HUDEP-2 (cell line): Measurements from ENCODE around the gene SPAAR.
"Not testable (repeated sequence)": the region's sequence is repeated elsewhere in the genome, so short reads cannot be mapped to it uniquely, and the experiment has no call there.

Source experiments
- DNase-seq, 76 experiments: peaks; one replicate each; lab custom pipeline; 2025; ENCODE audit not compliant: unreplicated experiment in 76 of 76; lab: John Stamatoyannopoulos, UW

Gene SPAAR

GRCh38 chr9:35903049-35903448 is 6.2 kb upstream of the SPAAR start:
- peak in 26 of 76 experiments; percentile 3 to 39 (median 12) for DNase-seq

- no peak for DNase-seq
Observed at GRCh38 chr9:35904338-35904737, 5.0 kb upstream of the SPAAR start.

DNA sequence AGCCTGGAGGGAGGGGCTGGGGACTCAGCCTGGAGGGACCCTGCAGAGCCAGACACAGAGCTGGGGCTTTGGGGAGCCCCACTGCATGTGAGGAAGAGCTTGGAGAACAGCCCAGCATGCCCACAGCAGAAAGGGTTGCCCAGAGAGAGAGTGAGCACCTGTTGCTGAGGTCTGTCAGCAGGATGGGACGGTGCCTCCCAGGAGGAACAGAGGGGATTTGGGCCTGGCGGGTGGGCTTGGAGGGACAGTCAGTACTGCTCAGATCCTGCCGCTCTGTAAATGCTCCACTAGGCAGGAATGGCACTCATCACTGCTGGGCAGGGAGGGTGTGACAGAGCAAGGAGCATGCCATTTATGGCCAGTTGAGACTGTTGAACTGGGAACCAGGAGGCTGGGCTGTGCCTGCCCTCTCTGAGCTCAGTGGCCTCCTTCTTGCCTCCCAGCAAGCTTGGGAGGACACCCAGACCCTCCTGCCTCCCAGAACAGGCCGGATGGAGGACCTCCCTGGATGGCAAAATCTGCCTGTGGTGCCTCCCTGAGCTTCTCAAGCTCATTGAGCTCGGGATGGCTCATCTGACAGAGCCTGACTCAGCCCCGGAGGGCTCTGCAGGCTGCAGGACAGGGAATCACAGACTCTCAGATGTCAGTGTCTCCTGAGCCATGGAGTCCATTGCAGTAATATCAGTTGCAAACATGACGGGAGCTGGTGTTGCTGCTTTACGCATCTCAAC is 4.1 kb upstream of the SPAAR start:
- DNase-seq = no peak

- peak in 28 of 76 experiments; percentile 8 to 72 (median 28) for DNase-seq
Observed at GRCh38 chr9:35905912-35906679, 3.2 kb upstream of the SPAAR start, which contains the start of gene HRCT1. Gene HRCT1, plus strand, starts transcription at chr9:35906202. Its CDS starts 86 bp downstream, at chr9:35906288.

- no peak for DNase-seq
Observed at GRCh38 chr9:35906923-35907699, 2.2 kb upstream of the SPAAR start.

- DNase-seq = no peak
Observed at GRCh38 chr9:35907711-35908503, 1.4 kb upstream of the SPAAR start.

DNA sequence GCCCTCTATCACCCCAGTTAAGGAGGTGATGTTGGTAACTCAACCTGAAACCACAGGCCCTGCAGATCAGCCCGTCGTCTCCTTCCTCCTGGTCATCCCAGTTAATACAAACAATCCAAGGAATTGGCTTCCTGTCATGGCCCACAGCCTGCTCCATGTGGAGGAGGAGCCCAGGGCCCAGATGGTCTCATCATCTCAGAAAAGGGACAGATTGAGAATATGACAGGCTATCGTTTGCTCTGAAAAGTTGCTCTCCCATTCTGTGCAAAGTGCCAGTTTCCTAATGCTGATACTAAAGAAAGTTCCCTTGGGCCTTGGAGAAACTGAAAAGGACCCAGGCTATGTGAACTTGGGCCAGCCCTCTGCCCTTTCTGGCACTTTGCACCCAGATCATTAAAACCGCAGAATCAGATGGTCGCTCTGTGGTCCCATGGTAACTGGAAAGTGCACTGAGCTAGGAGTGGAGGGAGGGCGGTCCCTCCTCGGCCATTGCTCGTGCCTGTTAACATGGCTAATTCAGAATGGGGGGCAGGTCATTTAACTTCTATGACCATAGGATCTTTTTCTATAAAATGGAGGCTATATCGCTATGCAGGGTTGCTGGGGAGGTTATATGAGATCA is 675 bp upstream of the SPAAR start:
- no peak for DNase-seq

DNA sequence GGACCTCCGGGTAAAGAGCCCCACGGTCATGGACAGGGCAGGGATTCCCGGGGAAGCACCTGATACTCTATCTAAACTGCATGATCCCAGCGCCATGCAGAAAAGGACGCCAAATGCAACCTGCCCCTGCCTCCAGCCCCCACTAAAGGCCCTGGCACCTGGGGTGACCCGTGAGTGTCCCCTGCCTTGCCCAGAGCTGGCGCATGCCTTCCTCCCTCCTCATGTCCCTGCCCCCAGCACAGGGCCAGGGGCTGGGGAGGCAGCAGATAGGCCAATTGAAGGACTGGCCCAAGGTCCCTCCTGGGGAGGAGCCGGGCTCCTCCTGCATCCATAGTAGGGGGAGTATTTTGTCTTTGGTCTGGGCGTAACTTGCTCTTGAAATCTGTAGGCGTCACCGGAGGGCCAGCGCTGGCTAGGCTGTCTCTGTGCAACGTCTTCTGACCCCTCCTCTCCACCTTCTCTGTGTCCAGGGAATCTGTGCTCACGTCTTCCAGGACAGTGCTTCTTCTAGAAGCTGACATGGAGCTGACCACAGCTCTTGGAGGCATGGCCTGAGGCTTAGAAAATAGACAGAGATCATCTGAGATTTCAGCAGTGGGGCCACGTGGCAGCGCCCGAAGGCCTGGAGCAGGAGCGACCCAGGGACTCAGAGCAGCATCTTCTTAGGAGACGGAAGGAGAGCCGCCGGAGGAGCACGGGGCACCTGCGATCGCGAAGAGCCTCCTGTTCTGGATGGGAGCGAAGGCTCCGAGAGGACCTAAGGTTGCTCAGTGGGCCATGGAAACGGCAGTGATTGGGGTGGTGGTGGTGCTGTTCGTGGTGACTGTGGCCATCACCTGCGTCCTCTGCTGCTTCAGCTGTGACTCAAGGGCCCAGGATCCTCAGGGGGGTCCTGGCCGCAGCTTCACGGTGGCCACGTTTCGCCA is 660 bp downstream of the SPAAR start:
- no peak for DNase-seq

- peak in 16 of 76 experiments; percentile 3 to 36 (median 15) for DNase-seq
Observed at GRCh38 chr9:35910613-35911359, 1.5 kb downstream of the SPAAR start.

DNA sequence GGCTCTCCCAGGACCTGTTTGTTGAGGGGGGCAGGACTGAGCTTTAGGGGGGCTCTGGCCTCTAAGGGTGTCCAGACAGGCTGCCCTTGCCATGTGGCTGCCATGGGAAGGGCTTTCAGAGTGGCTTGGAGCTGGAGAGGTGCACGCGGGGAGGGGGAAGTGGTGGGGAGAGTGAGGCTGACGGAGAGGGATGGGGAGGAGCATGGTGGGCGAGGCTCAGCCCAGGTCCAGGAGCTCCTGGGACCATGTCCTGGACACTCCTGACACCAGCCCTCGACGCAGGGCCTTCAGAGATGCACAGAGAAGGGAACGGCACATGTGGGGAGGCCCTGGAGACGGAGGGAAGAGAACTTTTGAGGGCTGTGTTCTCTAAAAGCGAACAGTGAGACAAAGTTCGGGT is 2.4 kb downstream of the SPAAR start:
- no peak for DNase-seq

GRCh38 chr9:35912791-35913400 is 3.6 kb downstream of the SPAAR start:
- DNase-seq = no peak

- not testable (repeated sequence) for DNase-seq
Observed at GRCh38 chr9:35913429-35913828, 4.1 kb downstream of the SPAAR start.

GRCh38 chr9:35914301-35914807 is 5.1 kb downstream of the SPAAR start:
- no peak for DNase-seq

GRCh38 chr9:35915681-35916294 is 6.5 kb downstream of the SPAAR start:
- no peak for DNase-seq

- no peak for DNase-seq
Observed at GRCh38 chr9:35917261-35917660, 8.0 kb downstream of the SPAAR start.

DNA sequence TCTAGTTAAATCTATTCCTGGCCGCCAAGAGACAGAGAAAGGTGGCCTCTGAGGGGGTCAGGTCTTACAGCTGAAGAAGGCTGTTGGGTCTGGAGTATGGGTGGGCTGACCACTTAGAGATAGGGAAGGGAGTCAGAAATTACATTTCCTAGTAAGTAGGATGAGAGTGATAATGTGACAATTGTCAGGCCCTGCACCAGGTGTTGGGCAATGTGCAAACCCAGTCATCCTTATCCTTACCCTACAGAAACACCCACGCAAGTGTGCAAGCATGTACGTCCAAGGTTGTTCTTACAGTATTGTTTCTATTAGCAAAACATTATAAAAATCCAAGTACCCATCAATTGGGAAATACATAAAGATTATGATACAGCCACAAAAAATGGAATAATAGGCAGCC is 9.5 kb downstream of the SPAAR start:
- DNase-seq = peak in 2 of 76 experiments; percentile 19 to 52
